Neuronal stem cell (in vitro differentiated cells): ENCODE data around the gene GAN.

Source experiments
- DNase-seq: peaks from one replicate; pipeline ENCODE4 v3.0.0-alpha.2; 2013; ENCODE audit warnings: low spot score
- H2AFZ ChIP-seq: one replicate; pipeline ENCODE4 v1.6.1; 2013; ENCODE audit warnings: mild to moderate bottlenecking, low read length, inconsistent platforms
- H2AK5ac ChIP-seq: 2 replicates; pipeline ENCODE4 v1.6.1; 2013; ENCODE audit warnings: low read depth, mild to moderate bottlenecking, inconsistent platforms, low read length, moderate library complexity, mixed read lengths
- H2BK120ac ChIP-seq: 2 replicates; pipeline ENCODE4 v1.6.1; 2013; ENCODE audit warnings: low read depth, mild to moderate bottlenecking, inconsistent platforms, low read length, moderate library complexity, mixed read lengths
- H2BK12ac ChIP-seq: one replicate; pipeline ENCODE4 v1.6.1; 2013; ENCODE audit warnings: low read length, inconsistent platforms
- H2BK15ac ChIP-seq: 2 replicates; pipeline ENCODE4 v1.6.1; 2013; ENCODE audit warnings: mild to moderate bottlenecking, low read length, inconsistent platforms, mixed read lengths
- H2BK5ac ChIP-seq: one replicate; pipeline ENCODE4 v1.6.1; 2013; ENCODE audit warnings: inconsistent platforms, mild to moderate bottlenecking, low read length, moderate library complexity
- H3K14ac ChIP-seq: one replicate; pipeline ENCODE4 v1.6.1; 2013; ENCODE audit warnings: low read length, inconsistent platforms
- H3K18ac ChIP-seq: 2 replicates; pipeline ENCODE4 v1.6.1; 2013; ENCODE audit warnings: low read length, inconsistent platforms
- H3K23ac ChIP-seq: 2 replicates; pipeline ENCODE4 v1.6.1; 2013; ENCODE audit warnings: low read depth, mild to moderate bottlenecking, mixed read lengths, low read length, inconsistent platforms; ENCODE audit not compliant: poor library complexity
- H3K27ac ChIP-seq: replicated peaks from 3 replicates; pipeline ENCODE4 v1.5.1; 2013; ENCODE audit warnings: low read length, inconsistent platforms
- H3K27me3 ChIP-seq, 3 experiments: 2 replicates each; pipeline ENCODE4 v1.6.1; 2013; ENCODE audit warnings: low read length in 3 of 3, mild to moderate bottlenecking in 2 of 3, inconsistent platforms in 1 of 3, low read depth in 1 of 3, mixed read lengths in 1 of 3, moderate library complexity in 1 of 3; ENCODE audit not compliant: control insufficient read depth in 3 of 3, insufficient read depth in 3 of 3
- H3K36me3 ChIP-seq, 2 donors: replicated peaks in 1 of 2; 2 replicates each; pipeline ENCODE4 v1.6.1; 2013; ENCODE audit warnings: low read length in 2 of 2; ENCODE audit not compliant: control insufficient read depth in 2 of 2, insufficient read depth in 2 of 2
- H3K4ac ChIP-seq: 2 replicates; pipeline ENCODE4 v1.6.1; 2013; ENCODE audit warnings: inconsistent platforms, mild to moderate bottlenecking, low read length, moderate library complexity
- H3K4me1 ChIP-seq, 2 donors: 1 replicate in 1 of 2; 2 replicates in 1 of 2; pipeline ENCODE4 v1.6.1; 2013; ENCODE audit warnings: low read length in 2 of 2, low read depth in 1 of 2; ENCODE audit not compliant: control insufficient read depth in 2 of 2, insufficient read depth in 1 of 2
- H3K4me2 ChIP-seq: one replicate; pipeline ENCODE4 v1.6.1; 2013; ENCODE audit warnings: mild to moderate bottlenecking, low read length, inconsistent platforms; ENCODE audit not compliant: insufficient read depth, poor library complexity, severe bottlenecking
- H3K4me3 ChIP-seq, 2 donors: 2 replicates each; pipeline ENCODE4 v1.5.1; 2013; ENCODE audit warnings: low read length in 2 of 2, mild to moderate bottlenecking in 2 of 2, inconsistent platforms in 1 of 2, moderate library complexity in 1 of 2
- H3K79me1 ChIP-seq: one replicate; pipeline ENCODE4 v1.6.1; 2013; ENCODE audit warnings: low read depth, mild to moderate bottlenecking, inconsistent platforms, low read length, moderate library complexity
- H3K9ac ChIP-seq: one replicate; pipeline ENCODE4 v1.6.1; 2013; ENCODE audit warnings: mild to moderate bottlenecking, low read depth, low read length, inconsistent platforms; ENCODE audit not compliant: poor library complexity
- H3K9me3 ChIP-seq, 2 donors: replicated peaks in 1 of 2; 2 replicates each; pipeline versions ENCODE3 to v1.6.1; 2013; ENCODE audit warnings: low read length in 2 of 2, mild to moderate bottlenecking in 2 of 2, inconsistent platforms in 1 of 2, low read depth in 1 of 2, mixed read lengths in 1 of 2, moderate library complexity in 1 of 2; ENCODE audit not compliant: control insufficient read depth in 2 of 2, insufficient read depth in 1 of 2
- H4K8ac ChIP-seq: one replicate; pipeline ENCODE4 v1.6.1; 2013; ENCODE audit warnings: low read depth, mild to moderate bottlenecking, inconsistent platforms, low read length, moderate library complexity
- H4K91ac ChIP-seq: one replicate; pipeline ENCODE4 v1.6.1; 2013; ENCODE audit warnings: low read length, low read depth, mild to moderate bottlenecking, inconsistent platforms; ENCODE audit not compliant: poor library complexity
- WGBS, 2 donors: extraction: QIAGEN DNeasy Blood & Tissue Kit; methylation state at CpG; one replicate each; pipeline ENCODE4 v1.1.7; 2013; ENCODE audit warnings: missing lambda C conversion rate in 2 of 2, mixed read lengths in 1 of 2; ENCODE audit not compliant: insufficient read length in 2 of 2, insufficient replicate concordance in 1 of 2; ENCODE audit errors: extremely low coverage in 2 of 2; 5-methylcytosine and 5-hydroxymethylcytosine counted together

GAN gene

GRCh38 chr16:81385031-81385756 lies 70.4 kb downstream of the GAN start:
- Histone ChIP-seq H3K4me3 (no peak overlapping the region), H2BK12ac (no peak overlapping the region), H2BK15ac (no peak overlapping the region), H3K4me2 (no peak overlapping the region), H4K8ac (no peak overlapping the region), H3K14ac (no peak overlapping the region), H3K79me1 (peaks cover 2% of the 10 kb centered on the region), H3K4ac (no peak overlapping the region), H3K9me3 (no peaks in the 10 kb centered on the region), H3K27ac (no peak overlapping the region), H2BK120ac (no peak overlapping the region), H2AFZ (no peak overlapping the region), H3K27me3 (no peaks in the 10 kb centered on the region), H4K91ac (no peak overlapping the region), H3K4me1 (peaks cover 12 to 20% of the 10 kb centered on the region in 2 donors), H3K23ac (no peak overlapping the region), H2BK5ac (no peak overlapping the region), H3K18ac (no peak overlapping the region), H3K36me3 (peaks cover 2 to 22% of the 10 kb centered on the region in 2 donors), H2AK5ac (no peak overlapping the region), H3K9ac (no peak overlapping the region)
- WGBS, 2 donors: no CpG with 5 or more reads among the region's 4 CpGs
- DNase-seq: no peak

GRCh38 chr16:81388357-81388756 lies 73.6 kb downstream of the GAN start:
- Histone ChIP-seq H3K27me3 (no peaks in the 10 kb centered on the region), H3K27ac (no peak overlapping the region), H3K36me3 (peaks cover 8 to 24% of the 10 kb centered on the region in 2 donors), H2BK5ac (no peak overlapping the region), H3K4me2 (no peak overlapping the region), H2BK12ac (no peak overlapping the region), H2AFZ (no peak overlapping the region), H3K79me1 (peaks cover 2% of the 10 kb centered on the region), H3K4ac (no peak overlapping the region), H2AK5ac (peak overlapping the region; percentile 30), H3K4me3 (no peak overlapping the region), H3K4me1 (peaks cover 12 to 20% of the 10 kb centered on the region in 2 donors), H2BK120ac (no peak overlapping the region), H2BK15ac (no peak overlapping the region), H3K9me3 (no peaks in the 10 kb centered on the region), H3K23ac (no peak overlapping the region), H3K18ac (peak overlapping the region; percentile 18), H3K9ac (no peak overlapping the region), H4K8ac (no peak overlapping the region), H4K91ac (no peak overlapping the region), H3K14ac (peak overlapping the region; percentile 9)
- no peak for DNase-seq
- no CpG with 5 or more reads among the region's 14 CpGs for WGBS, 2 donors

GRCh38 chr16:81390840-81391239 lies 76.1 kb downstream of the GAN start:
- no peaks in the 10 kb centered on the region for H3K27me3 ChIP-seq
- no peak overlapping the region for H2BK5ac ChIP-seq
- no peak for DNase-seq
- no peak overlapping the region for H3K4me3 ChIP-seq
- H2AFZ ChIP-seq: no peak overlapping the region
- no peaks in the 10 kb centered on the region for H3K9me3 ChIP-seq
- no peak overlapping the region for H2BK120ac ChIP-seq
- no peak overlapping the region for H3K27ac ChIP-seq
- H2BK15ac ChIP-seq: no peak overlapping the region
- no peak overlapping the region for H2AK5ac ChIP-seq
- WGBS, 2 donors: no CpG with 5 or more reads among the region's 10 CpGs
- peaks cover 6 to 24% of the 10 kb centered on the region in 2 donors for H3K36me3 ChIP-seq
- H3K4me1 ChIP-seq: peaks cover 0 to 2% of the 10 kb centered on the region in 2 donors
- H4K8ac ChIP-seq: no peak overlapping the region
- H3K4ac ChIP-seq: no peak overlapping the region
- H3K23ac ChIP-seq: no peak overlapping the region
- no peak overlapping the region for H3K4me2 ChIP-seq
- H3K79me1 ChIP-seq: peaks cover 2% of the 10 kb centered on the region
- no peak overlapping the region for H3K9ac ChIP-seq
- no peak overlapping the region for H2BK12ac ChIP-seq
- no peak overlapping the region for H3K18ac ChIP-seq
- no peak overlapping the region for H4K91ac ChIP-seq
- no peak overlapping the region for H3K14ac ChIP-seq

GRCh38 chr16:81392011-81392410 lies 77.2 kb downstream of the GAN start:
- H3K14ac ChIP-seq: no peak overlapping the region
- no peak overlapping the region for H2BK12ac ChIP-seq
- H2AFZ ChIP-seq: no peak overlapping the region
- no peak overlapping the region for H2BK5ac ChIP-seq
- H3K27ac ChIP-seq: no peak overlapping the region
- H3K9me3 ChIP-seq: no peaks in the 10 kb centered on the region
- H3K4ac ChIP-seq: no peak overlapping the region
- H2BK15ac ChIP-seq: no peak overlapping the region
- no peak overlapping the region for H2BK120ac ChIP-seq
- peaks cover 6 to 22% of the 10 kb centered on the region in 2 donors for H3K36me3 ChIP-seq
- H3K79me1 ChIP-seq: peaks cover 2% of the 10 kb centered on the region
- H3K23ac ChIP-seq: no peak overlapping the region
- no peak for DNase-seq
- no peak overlapping the region for H4K8ac ChIP-seq
- no peak overlapping the region for H3K4me3 ChIP-seq
- WGBS, 2 donors: no CpG with 5 or more reads among the region's 6 CpGs
- H4K91ac ChIP-seq: no peak overlapping the region
- no peaks in the 10 kb centered on the region for H3K27me3 ChIP-seq
- H2AK5ac ChIP-seq: no peak overlapping the region
- H3K4me1 ChIP-seq: peaks cover 0 to 2% of the 10 kb centered on the region in 2 donors
- H3K4me2 ChIP-seq: no peak overlapping the region
- H3K18ac ChIP-seq: no peak overlapping the region
- no peak overlapping the region for H3K9ac ChIP-seq
